A549 (cell line): ENCODE results near the gene CACNA1E. TPM values are rescaled to one million over a fixed set of nuclear protein-coding genes. Genes with fewer than 3 reads are reported as not detected.

Experiments used
- ATAC-seq, 2 experiments: fragments of 200-7000 bp in 1 of 2; fragments of >200 bp in 1 of 2; cut with Nextera tagmentation in 1 of 2; cut with Tn5 transposase in 1 of 2; 3 replicates each; pipeline versions ENCODE4 v1.8.0 to v1.9.1; 2018 to 2020; ENCODE audit warnings: mild to moderate bottlenecking in 1 of 2, moderate library complexity in 1 of 2
- CTCF ChIA-PET: fragments of 300-600 bp; sonication (Branson Sonifier 250); formaldehyde crosslinking; extraction: SDS; loops from one replicate; lab custom pipeline; 2021; ENCODE audit warnings: antibody characterized with exemption, inconsistent platforms; lab: Yijun Ruan, JAX
- POLR2A ChIA-PET: fragments of 350-600 bp; formaldehyde crosslinking; extraction: SDS; loops from one replicate; lab custom pipeline; 2021; ENCODE audit warnings: antibody characterized with exemption, inconsistent platforms; lab: Yijun Ruan, JAX
- DNase-seq, 2 experiments: peaks; one replicate each; pipeline versions ENCODE4 v3.0.0 to v3.0.0-alpha.2; 2011 to 2016; ENCODE audit warnings: low read depth in 1 of 2, low spot score in 1 of 2
- FAIRE-seq: peaks from 2 replicates; lab custom pipeline; 2011; peaks lifted over from hg19 to GRCh38; lab: Jason Lieb, UNC
- H3K27ac ChIP-seq, 2 experiments: fragments of >200 bp; sonication (Bioruptor Twin); formaldehyde crosslinking; 3 replicates each; pipeline ENCODE4 v1.5.1; 2016 to 2017
- H3K4me1 ChIP-seq: fragments of >200 bp; sonication (Bioruptor Twin); formaldehyde crosslinking; 3 replicates; pipeline ENCODE4 v1.6.1; 2016
- H3K4me2 ChIP-seq: fragments of >200 bp; sonication (Bioruptor Twin); formaldehyde crosslinking; 3 replicates; pipeline ENCODE4 v1.6.1; 2016
- H3K4me3 ChIP-seq: fragments of >200 bp; sonication (Bioruptor Twin); formaldehyde crosslinking; 3 replicates; pipeline ENCODE4 v1.5.1; 2016
- H3K9me3 ChIP-seq: fragments of >200 bp; sonication (Bioruptor Twin); formaldehyde crosslinking; 3 replicates; pipeline ENCODE4 v1.6.1; 2016
- ATOH8 ChIP-seq: fragments of 250-450 bp; sonication (Bioruptor Pico); IDR thresholded peaks from 2 replicates; pipeline ENCODE4 v1.5.0; 2020; ENCODE audit warnings: low read depth, mild to moderate bottlenecking, moderate library complexity
- BCL3 ChIP-seq: fragments of >200 bp; sonication (Bioruptor Twin); formaldehyde crosslinking; IDR thresholded peaks from 3 replicates; pipeline ENCODE4 v1.6.1; 2016
- BHLHE40 ChIP-seq: IDR thresholded peaks from 2 replicates; pipeline ENCODE4 v1.6.1; 2012; ENCODE audit warnings: low read depth, low read length, inconsistent platforms
- CBX8 ChIP-seq: fragments of 200-600 bp; sonication (generic); IDR thresholded peaks from 2 replicates; pipeline ENCODE4 v1.6.1; 2016
- CTCF ChIP-seq: fragments of >200 bp; sonication (Bioruptor Twin); formaldehyde crosslinking; IDR thresholded peaks from 3 replicates; pipeline ENCODE4 v1.5.1; 2016
- E2F6 ChIP-seq: IDR thresholded peaks from 2 replicates; pipeline ENCODE4 v1.6.1; 2012; ENCODE audit warnings: low read depth, borderline replicate concordance
- EHF ChIP-seq: fragments of 250-450 bp; sonication (Bioruptor Pico); IDR thresholded peaks from 2 replicates; pipeline ENCODE4 v1.5.0; 2020; ENCODE audit warnings: mild to moderate bottlenecking
- ELK1 ChIP-seq: fragments of 150-350 bp; IDR thresholded peaks from 2 replicates; pipeline ENCODE4 v1.6.1; 2014; ENCODE audit warnings: low read depth, mild to moderate bottlenecking, low read length
- ESRRA ChIP-seq: fragments of 150-350 bp; IDR thresholded peaks from 2 replicates; pipeline ENCODE4 v1.6.1; 2014; ENCODE audit warnings: mild to moderate bottlenecking, low read length, borderline replicate concordance
- FOSB ChIP-seq: fragments of 250-450 bp; sonication (Bioruptor Pico); IDR thresholded peaks from 2 replicates; pipeline ENCODE4 v1.5.0; 2020; ENCODE audit warnings: mild to moderate bottlenecking, moderate library complexity
- JUN ChIP-seq, 2 experiments: fragments of >200 bp; sonication (Bioruptor Twin); formaldehyde crosslinking; IDR thresholded peaks; 2 replicates in 1 of 2; 3 replicates in 1 of 2; pipeline ENCODE4 v1.6.1; 2016 to 2017
- KDM5A ChIP-seq: fragments of 200-600 bp; sonication (generic); IDR thresholded peaks from 2 replicates; pipeline ENCODE4 v1.6.1; 2016; ENCODE audit warnings: antibody characterized with exemption, mild to moderate bottlenecking
- MAFK ChIP-seq: fragments of 450-650 bp; IDR thresholded peaks from 2 replicates; pipeline ENCODE4 v1.6.1; 2014; ENCODE audit not compliant: partially characterized antibody
- MYC ChIP-seq: IDR thresholded peaks from 2 replicates; pipeline ENCODE4 v1.6.1; 2012; ENCODE audit warnings: mild to moderate bottlenecking, inconsistent platforms, low read length, improper control_type of control experiment, borderline replicate concordance
- NFE2L2 ChIP-seq: fragments of 150-350 bp; conservative IDR thresholded peaks from 2 replicates; pipeline ENCODE4 v1.6.1; 2014; ENCODE audit warnings: low read length
- NR3C1 ChIP-seq: fragments of >200 bp; sonication (Bioruptor Twin); formaldehyde crosslinking; IDR thresholded peaks from 3 replicates; pipeline ENCODE4 v1.6.1; 2017
- POLR2AphosphoS2 ChIP-seq: conservative IDR thresholded peaks from 2 replicates; pipeline ENCODE4 v1.6.1; 2012; ENCODE audit warnings: low read length, improper control_type of control experiment, inconsistent platforms
- RARB ChIP-seq: fragments of 250-450 bp; sonication (Bioruptor Pico); IDR thresholded peaks from 2 replicates; pipeline ENCODE4 v1.8.0; 2021; ENCODE audit warnings: mild to moderate bottlenecking, moderate library complexity
- REST ChIP-seq: fragments of 200-600 bp; sonication (generic); IDR thresholded peaks from 2 replicates; pipeline ENCODE4 v1.6.1; 2016; ENCODE audit warnings: antibody characterized with exemption, mild to moderate bottlenecking, moderate library complexity
- RFX5 ChIP-seq: fragments of 450-650 bp; IDR thresholded peaks from 2 replicates; pipeline ENCODE4 v1.7.1; 2014; ENCODE audit warnings: antibody characterized with exemption, mild to moderate bottlenecking, moderate library complexity
- RNF2 ChIP-seq: fragments of 200-600 bp; sonication (generic); IDR thresholded peaks from 2 replicates; pipeline ENCODE4 v1.6.1; 2016; ENCODE audit warnings: low read depth, mild to moderate bottlenecking, antibody characterized with exemption, moderate library complexity, borderline replicate concordance
- SMC3 ChIP-seq: fragments of >200 bp; sonication (Bioruptor Twin); formaldehyde crosslinking; IDR thresholded peaks from 3 replicates; pipeline ENCODE4 v1.6.1; 2018; ENCODE audit warnings: inconsistent platforms
- SREBF2 ChIP-seq: fragments of 450-650 bp; IDR thresholded peaks from 2 replicates; pipeline ENCODE4 v1.6.1; 2014; ENCODE audit warnings: mild to moderate bottlenecking, moderate library complexity
- ZC3H11A ChIP-seq: fragments of 450-650 bp; IDR thresholded peaks from 2 replicates; pipeline ENCODE4 v1.6.1; 2014; ENCODE audit warnings: antibody characterized with exemption, mild to moderate bottlenecking
- ZFP36 ChIP-seq: fragments of 450-650 bp; IDR thresholded peaks from 2 replicates; pipeline ENCODE4 v1.6.1; 2014; ENCODE audit warnings: borderline replicate concordance; ENCODE audit not compliant: partially characterized antibody
- ZNF302 ChIP-seq: fragments of 250-450 bp; sonication (Bioruptor Pico); IDR thresholded peaks from 2 replicates; pipeline ENCODE4 v1.9.0; 2021; ENCODE audit warnings: inconsistent platforms, mild to moderate bottlenecking, moderate library complexity
- WGBS: methylation state at CpG from one replicate; pipeline ENCODE4 v1.1.6; 2017; ENCODE audit errors: missing lambda C conversion rate; 5-methylcytosine and 5-hydroxymethylcytosine counted together
- polyA plus RNA-seq, 4 experiments: library from polyadenylated mRNA; depleted of rRNA in 3 of 4; stranded (reverse); fragments of >200 nt; fragmentation: RNase III in 1 of 4; extraction: RNeasy Plus Mini Kit Qiagen cat#74134 plus additional on column Dnase treatment in 1 of 4; gene quantifications; 2 replicates in 3 of 4; 3 replicates in 1 of 4; pipeline ENCODE4 v1.2.3, GENCODE V29; 2011 to 2017

The CACNA1E gene
- polyA plus RNA-seq, 2 of the 4 experiments (the other 2 are of a cell fraction), result 0.01 TPM; not detected in 1

- Histone ChIP-seq H3K9me3 (peaks cover 7% of the 10 kb centered on the region; the same call in 1 of the 3 replicates), H3K4me3 (no peak overlapping the region), H3K27ac (no peak overlapping the region), H3K4me2 (no peak overlapping the region)
- POLR2A ChIA-PET, result no interaction called here
- no peak for ATAC-seq
- DNase-seq, result no peak
- TF ChIP-seq CTCF, result no peak
- no peak for TF ChIP-seq SREBF2
- no peak for TF ChIP-seq JUN (IDR thresholded peaks at IDR 0.05)
- TF ChIP-seq E2F6, result no peak
- no peak for TF ChIP-seq SMC3
- no peak for TF ChIP-seq ESRRA
- TF ChIP-seq EHF (CRISPR knock-in tag), result no peak
- TF ChIP-seq RARB (CRISPR knock-in tag), result no peak
- TF ChIP-seq POLR2AphosphoS2, result no peak
- no peak for TF ChIP-seq MYC
- no peak for TF ChIP-seq ZC3H11A
- TF ChIP-seq ELK1, result no peak
- no peak for TF ChIP-seq RFX5
- TF ChIP-seq ATOH8 (CRISPR knock-in tag), result no peak
- TF ChIP-seq BHLHE40, result no peak
- no peak for TF ChIP-seq BCL3
- TF ChIP-seq NFE2L2, result no peak
- no peak for TF ChIP-seq KDM5A
- TF ChIP-seq, all 56 proteins: peak for 0
- no peaks in the 10 kb centered on the region for H3K4me1 ChIP-seq
- FAIRE-seq, result no peak
- CTCF ChIA-PET, result interaction anchor here (0.7 to 1.2 kb wide), 4 partner anchors 9 to 268 kb away, joined by 3 to 5 read pairs (median 3); no protein-coding TSS in a partner anchor
- 0% methylated on average over 2 of the region's 2 CpGs for WGBS
These were observed 24.9 kb upstream of the CACNA1E start for GRCh38 chr1:181458419-181458818.

GRCh38 chr1:181459067-181459466, 24.2 kb upstream of the CACNA1E start:
- ChIA-PET CTCF (interaction anchor here (0.7 to 1.7 kb wide), 6 partner anchors 8 to 270 kb away, joined by 3 to 6 read pairs (median 3); no protein-coding TSS in a partner anchor), POLR2A (no interaction called here)
- DNase-seq, result no peak
- no peak; a peak in 1 of 6 replicates for ATAC-seq
- no peak overlapping the region for H3K4me2 ChIP-seq
- no peak overlapping the region for H3K4me3 ChIP-seq
- no peaks in the 10 kb centered on the region for H3K4me1 ChIP-seq
- H3K9me3 ChIP-seq, result peaks cover 7% of the 10 kb centered on the region; the same call in 1 of the 3 replicates
- no peak overlapping the region for H3K27ac ChIP-seq
- no peak for FAIRE-seq
- WGBS, result 0% methylated on average over 2 of the region's 2 CpGs
- no peak for TF ChIP-seq ZFP36
- TF ChIP-seq RNF2, result no peak
- TF ChIP-seq MAFK, result no peak
- no peak for TF ChIP-seq ESRRA
- no peak for TF ChIP-seq REST
- no peak for TF ChIP-seq FOSB (CRISPR knock-in tag)
- no peak for TF ChIP-seq E2F6
- no peak for TF ChIP-seq ZNF302 (CRISPR knock-in tag)
- TF ChIP-seq CBX8, result no peak
- TF ChIP-seq NR3C1, result no peak
